H9 (cell line): Measurements from ENCODE around the gene RPRD1B. TPM values are rescaled to one million over a fixed set of nuclear protein-coding genes. Genes with fewer than 3 reads are reported as not detected.

Experiments
- DNase-seq: peaks from one replicate; pipeline ENCODE4 v3.0.0-alpha.2; 2017
- H2AFZ ChIP-seq: one replicate; pipeline ENCODE4 v1.6.1; 2013; ENCODE audit warnings: mild to moderate bottlenecking, low read length, control low read depth, moderate library complexity
- H2AK5ac ChIP-seq: 2 replicates; pipeline ENCODE4 v1.6.1; 2013; ENCODE audit warnings: low read length, control low read depth, mixed read lengths; ENCODE audit not compliant: insufficient read length
- H2BK120ac ChIP-seq: one replicate; pipeline ENCODE4 v1.6.1; 2013; ENCODE audit warnings: low read depth, mild to moderate bottlenecking, low read length, control low read depth, inconsistent platforms; ENCODE audit not compliant: poor library complexity, severe bottlenecking
- H2BK12ac ChIP-seq: 2 replicates; pipeline ENCODE4 v1.6.1; 2013; ENCODE audit warnings: low read length, control low read depth, mixed read lengths, low read depth; ENCODE audit not compliant: insufficient read length
- H2BK15ac ChIP-seq: 2 replicates; pipeline ENCODE4 v1.6.1; 2013; ENCODE audit warnings: low read depth, low read length, control low read depth
- H2BK20ac ChIP-seq: one replicate; pipeline ENCODE4 v1.6.1; 2013; ENCODE audit warnings: low read depth, mild to moderate bottlenecking, low read length, control low read depth, inconsistent platforms; ENCODE audit not compliant: poor library complexity, severe bottlenecking
- H2BK5ac ChIP-seq: 2 replicates; pipeline ENCODE4 v1.6.1; 2013; ENCODE audit warnings: low read length, control low read depth, mixed read lengths; ENCODE audit not compliant: insufficient read length
- H3K14ac ChIP-seq: 2 replicates; pipeline ENCODE4 v1.6.1; 2013; ENCODE audit warnings: low read length, control low read depth; ENCODE audit not compliant: insufficient read depth
- H3K18ac ChIP-seq: 2 replicates; pipeline ENCODE4 v1.6.1; 2013; ENCODE audit warnings: low read depth, mild to moderate bottlenecking, mixed read lengths, low read length, control low read depth; ENCODE audit not compliant: insufficient read length
- H3K23ac ChIP-seq: 2 replicates; pipeline ENCODE4 v1.6.1; 2013; ENCODE audit warnings: low read length, control low read depth, mixed read lengths, low read depth; ENCODE audit not compliant: insufficient read length
- H3K23me2 ChIP-seq: 2 replicates; pipeline ENCODE4 v1.6.1; 2013; ENCODE audit warnings: low read depth, mild to moderate bottlenecking, mixed read lengths, low read length, control low read depth; ENCODE audit not compliant: insufficient read length, poor library complexity, severe bottlenecking
- H3K27ac ChIP-seq: 2 replicates; pipeline ENCODE4 v1.5.1; 2013; ENCODE audit warnings: low read length, control low read depth, mixed read lengths, low read depth; ENCODE audit not compliant: insufficient read length
- H3K27me3 ChIP-seq: 2 replicates; pipeline ENCODE4 v1.6.1; 2013; ENCODE audit warnings: low read length, control low read depth, inconsistent platforms; ENCODE audit not compliant: insufficient read depth
- H3K4ac ChIP-seq: 2 replicates; pipeline ENCODE4 v1.6.1; 2013; ENCODE audit warnings: low read depth, mild to moderate bottlenecking, control low read depth, inconsistent platforms, low read length, moderate library complexity
- H3K4me1 ChIP-seq: 2 replicates; pipeline ENCODE4 v1.6.1; 2013; ENCODE audit warnings: low read length, control low read depth, inconsistent platforms; ENCODE audit not compliant: insufficient read depth
- H3K4me2 ChIP-seq: 2 replicates; pipeline ENCODE4 v1.6.1; 2013; ENCODE audit warnings: low read length, control low read depth, mixed read lengths; ENCODE audit not compliant: insufficient read length, insufficient read depth
- H3K56ac ChIP-seq: 2 replicates; pipeline ENCODE4 v1.6.1; 2013; ENCODE audit warnings: low read depth, mild to moderate bottlenecking, mixed read lengths, low read length, control low read depth; ENCODE audit not compliant: insufficient read length
- H3K79me1 ChIP-seq: 2 replicates; pipeline ENCODE4 v1.6.1; 2013; ENCODE audit warnings: low read depth, mild to moderate bottlenecking, moderate library complexity, low read length, control low read depth, inconsistent platforms; ENCODE audit not compliant: insufficient read depth, poor library complexity, severe bottlenecking
- H3K79me2 ChIP-seq: 2 replicates; pipeline ENCODE4 v1.6.1; 2013; ENCODE audit warnings: low read length, control low read depth, inconsistent platforms; ENCODE audit not compliant: insufficient read depth
- H3K9ac ChIP-seq: 2 replicates; pipeline ENCODE4 v1.6.1; 2013; ENCODE audit warnings: low read length, control low read depth, mixed read lengths; ENCODE audit not compliant: insufficient read length; ENCODE audit errors: extremely low read depth
- H3K9me3 ChIP-seq: one replicate; pipeline ENCODE4 v1.6.1; 2013; ENCODE audit warnings: low read depth, low read length, inconsistent platforms; ENCODE audit not compliant: control insufficient read depth
- H3T11ph ChIP-seq: one replicate; pipeline ENCODE4 v1.6.1; 2013; ENCODE audit warnings: mild to moderate bottlenecking, low read length, control low read depth, inconsistent platforms
- H4K20me1 ChIP-seq: one replicate; pipeline ENCODE4 v1.6.1; 2013; ENCODE audit not compliant: control insufficient read depth, insufficient read length, insufficient read depth
- H4K5ac ChIP-seq: 2 replicates; pipeline ENCODE4 v1.6.1; 2013; ENCODE audit warnings: low read depth, mild to moderate bottlenecking, mixed read lengths, low read length, control low read depth; ENCODE audit not compliant: insufficient read length
- H4K8ac ChIP-seq: replicated peaks from 2 replicates; pipeline ENCODE4 v1.6.1; 2013; ENCODE audit warnings: low read length, control low read depth, mixed read lengths, low read depth; ENCODE audit not compliant: insufficient read length
- H4K91ac ChIP-seq: 2 replicates; pipeline ENCODE4 v1.6.1; 2013; ENCODE audit warnings: low read depth, mild to moderate bottlenecking, moderate library complexity, mixed read lengths, low read length, control low read depth; ENCODE audit not compliant: insufficient read length
- H3K27ac Mint-ChIP-seq, 3 experiments: 2 replicates in 2 of 3; 3 replicates in 1 of 3; pipeline ENCODE4 v1.8.0; 2020 to 2021; ENCODE audit warnings: mixed read lengths in 3 of 3, mild to moderate bottlenecking in 1 of 3, moderate library complexity in 1 of 3
- H3K27me3 Mint-ChIP-seq: 2 replicates; pipeline ENCODE4 v1.8.0; 2021; ENCODE audit warnings: low read depth, mild to moderate bottlenecking, moderate library complexity, mixed read lengths
- H3K36me3 Mint-ChIP-seq, 3 experiments: 2 replicates in 2 of 3; 3 replicates in 1 of 3; pipeline ENCODE4 v1.8.0; 2020 to 2021; ENCODE audit warnings: low read depth in 3 of 3, mixed read lengths in 3 of 3; ENCODE audit not compliant: insufficient read depth in 1 of 3
- H3K4me1 Mint-ChIP-seq, 2 experiments: 2 replicates each; pipeline ENCODE4 v1.8.0; 2020; ENCODE audit warnings: mixed read lengths in 2 of 2
- H3K4me3 Mint-ChIP-seq, 2 experiments: 2 replicates in 1 of 2; 3 replicates in 1 of 2; pipeline ENCODE4 v1.8.0; 2020 to 2021; ENCODE audit warnings: mild to moderate bottlenecking in 2 of 2, mixed read lengths in 2 of 2, moderate library complexity in 1 of 2
- H3K9me3 Mint-ChIP-seq, 2 experiments: 2 replicates in 1 of 2; 3 replicates in 1 of 2; pipeline ENCODE4 v1.8.0; 2020; ENCODE audit warnings: mild to moderate bottlenecking in 2 of 2, mixed read lengths in 2 of 2, moderate library complexity in 1 of 2
- CTCF ChIP-seq: fragments of 200-600 bp; sonication (generic); conservative IDR thresholded peaks from 3 replicates; pipeline ENCODE4 v1.8.0; 2021; ENCODE audit warnings: antibody characterized with exemption, mild to moderate bottlenecking
- WGBS: extraction: QIAGEN DNeasy Blood & Tissue Kit; methylation state at CpG from one replicate; pipeline ENCODE4 v1.1.7; 2013; ENCODE audit warnings: missing lambda C conversion rate, low lambda C conversion rate, mixed read lengths; ENCODE audit not compliant: insufficient read length; ENCODE audit errors: extremely low coverage; 5-methylcytosine and 5-hydroxymethylcytosine counted together
- total RNA-seq: library from RNA; stranded (reverse); gene quantifications from 2 replicates; pipeline ENCODE4 v1.2.1, GENCODE V29; 2021

The RPRD1B gene
- total RNA-seq, 1 experiment from 2014 or later: 34.3 TPM

GRCh38 chr20:38117635-38118034 lies 84.1 kb downstream of the RPRD1B start:
- Mint-ChIP-seq H3K9me3 (no peaks in the 10 kb centered on the region), H3K27me3 (no peaks in the 10 kb centered on the region), H3K27ac (no peak overlapping the region), H3K36me3 (no peaks in the 10 kb centered on the region), H3K4me1 (peaks cover 4 to 7% of the 10 kb centered on the region in 2 experiments), H3K4me3 (no peak overlapping the region)
- Histone ChIP-seq H3K9me3 (no peaks in the 10 kb centered on the region), H3K23ac (no peak overlapping the region), H2BK5ac (no peak overlapping the region), H3K23me2 (no peaks in the 10 kb centered on the region), H3K9ac (no peak overlapping the region), H3K4ac (no peak overlapping the region), H4K20me1 (no peaks in the 10 kb centered on the region), H2AK5ac (no peak overlapping the region), H3K27ac (no peak overlapping the region), H2AFZ (no peak overlapping the region), H3K18ac (no peak overlapping the region), H3T11ph (no peak overlapping the region), H3K79me1 (no peaks in the 10 kb centered on the region), H2BK12ac (no peak overlapping the region), H4K91ac (no peak overlapping the region), H2BK15ac (no peak overlapping the region), H2BK20ac (no peak overlapping the region), H4K5ac (no peak overlapping the region), H3K79me2 (no peaks in the 10 kb centered on the region), H4K8ac (no peak overlapping the region), H2BK120ac (no peak overlapping the region), H3K14ac (no peak overlapping the region), H3K4me1 (no peaks in the 10 kb centered on the region), H3K56ac (no peak overlapping the region), H3K4me2 (no peak overlapping the region), H3K27me3 (no peaks in the 10 kb centered on the region)
- DNase-seq: no peak
- TF ChIP-seq CTCF: no peak
- no CpG with 5 or more reads among the region's 3 CpGs for WGBS
